Heart left ventricle (tissue), 13 donors: ENCODE data around the gene DIAPH2.

Experiments used
- POLR2A ChIP-seq, 2 donors: fragments of 450-650 bp; IDR thresholded peaks; one replicate each; pipeline ENCODE4 v1.6.1; 2017; ENCODE audit warnings: antibody characterized with exemption in 2 of 2, mild to moderate bottlenecking in 2 of 2, moderate library complexity in 2 of 2
- TF ChIP-seq, protein P1 (sequence below), 12 donors: fragments of 200-600 bp; sonication (generic) in 4 of 12; IDR thresholded peaks; one replicate each; pipeline versions ENCODE4 v1.5.0 to v1.8.0; 2018 to 2022; ENCODE audit warnings: antibody characterized with exemption in 12 of 12, mild to moderate bottlenecking in 5 of 12
- donor health status: ischemic (EF 13 %, LVEDD 7.1; RV severe dilation, severe dysfunction).
- donor health status: DM: no; HTN: yes; CAD: no.
- donor health status: DM: no; HTN: no; CAD: no.
- donor health status: ischemic (EF 25% LVEDD 6.9; RV normal size, moderate dysfunction).
- donor health status: ischemic (EF 25% LVEDD 5.7; RV mildly dilated, moderate dysfunction).
- donor health status: ischemic (EF 35%, LVEDD 5.7; RV mildly dilated, moderate dysfunction).
- donor health status: nonischemic (EF 11% LVEDD 7.7; RV severe dilation, severe dysfunction).
- donor health status: DM: yes; HTN: yes; CAD: no.
- donor health status: PGD.
- donor health status: ischemic (EF 29% LVEDD 5.4; RV normal size, mild dysfunction).
- donor health status: nonischemic (EF 23%, LVEDD 6.1; RV moderate dilation, normal function).

DNA sequence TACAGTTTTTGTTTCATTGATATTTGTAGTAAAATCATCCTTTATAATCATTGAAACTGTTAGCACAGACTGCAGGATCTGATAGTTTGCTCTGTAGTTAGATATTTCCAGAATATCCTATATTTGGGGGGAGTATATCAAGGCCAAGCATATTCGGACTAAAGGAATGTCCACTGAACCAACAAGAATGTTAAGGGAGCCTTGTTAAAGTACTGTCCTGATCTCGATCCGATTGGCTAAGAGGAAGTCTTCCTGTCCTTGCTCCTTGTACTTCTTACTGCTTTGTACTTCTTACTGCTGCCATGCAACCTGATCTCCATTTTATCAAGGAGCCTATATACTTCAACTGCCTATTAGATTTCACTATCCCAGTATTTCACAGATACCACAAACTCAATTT is 648.3 kb downstream of the DIAPH2 start:
- TF ChIP-seq, protein P1, sequence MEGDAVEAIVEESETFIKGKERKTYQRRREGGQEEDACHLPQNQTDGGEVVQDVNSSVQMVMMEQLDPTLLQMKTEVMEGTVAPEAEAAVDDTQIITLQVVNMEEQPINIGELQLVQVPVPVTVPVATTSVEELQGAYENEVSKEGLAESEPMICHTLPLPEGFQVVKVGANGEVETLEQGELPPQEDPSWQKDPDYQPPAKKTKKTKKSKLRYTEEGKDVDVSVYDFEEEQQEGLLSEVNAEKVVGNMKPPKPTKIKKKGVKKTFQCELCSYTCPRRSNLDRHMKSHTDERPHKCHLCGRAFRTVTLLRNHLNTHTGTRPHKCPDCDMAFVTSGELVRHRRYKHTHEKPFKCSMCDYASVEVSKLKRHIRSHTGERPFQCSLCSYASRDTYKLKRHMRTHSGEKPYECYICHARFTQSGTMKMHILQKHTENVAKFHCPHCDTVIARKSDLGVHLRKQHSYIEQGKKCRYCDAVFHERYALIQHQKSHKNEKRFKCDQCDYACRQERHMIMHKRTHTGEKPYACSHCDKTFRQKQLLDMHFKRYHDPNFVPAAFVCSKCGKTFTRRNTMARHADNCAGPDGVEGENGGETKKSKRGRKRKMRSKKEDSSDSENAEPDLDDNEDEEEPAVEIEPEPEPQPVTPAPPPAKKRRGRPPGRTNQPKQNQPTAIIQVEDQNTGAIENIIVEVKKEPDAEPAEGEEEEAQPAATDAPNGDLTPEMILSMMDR (IDR thresholded peaks at IDR 0.05) = no peak
- TF ChIP-seq POLR2A (IDR thresholded peaks at IDR 0.05) = no peak
